GM12891 (cell line): ENCODE measurements around the gene ACTR1A.

Source experiments
- POLR2A ChIP-seq: IDR thresholded peaks from 2 replicates; pipeline ENCODE4 v1.6.1; 2011; ENCODE audit warnings: low read depth, low read length, control low read depth
- TAF1 ChIP-seq: IDR thresholded peaks from 2 replicates; pipeline ENCODE4 v1.6.1; 2011; ENCODE audit warnings: low read depth, low read length, control low read depth

GRCh38 chr10:102453502-102453901, 49.0 kb downstream of the ACTR1A start:
- TF ChIP-seq POLR2A: no peak
- no peak for TF ChIP-seq TAF1
